HG03439 (cell line): Measurements from ENCODE around the gene ADCY4.
A peak's percentile ranks its signal among the peaks of the same experiment; 100 is the strongest.
"Not testable (repeated sequence)": the region's sequence is repeated elsewhere in the genome, so short reads cannot be mapped to it uniquely, and the experiment has no call there.

ENCODE experiments used
- ATAC-seq: cut with Tn5 transposase; IDR thresholded peaks from one replicate; pipeline ENCODE4 v1.9.1; 2021; ENCODE audit warnings: mild to moderate bottlenecking, moderate library complexity; ENCODE audit not compliant: unreplicated experiment

Gene ADCY4

DNA sequence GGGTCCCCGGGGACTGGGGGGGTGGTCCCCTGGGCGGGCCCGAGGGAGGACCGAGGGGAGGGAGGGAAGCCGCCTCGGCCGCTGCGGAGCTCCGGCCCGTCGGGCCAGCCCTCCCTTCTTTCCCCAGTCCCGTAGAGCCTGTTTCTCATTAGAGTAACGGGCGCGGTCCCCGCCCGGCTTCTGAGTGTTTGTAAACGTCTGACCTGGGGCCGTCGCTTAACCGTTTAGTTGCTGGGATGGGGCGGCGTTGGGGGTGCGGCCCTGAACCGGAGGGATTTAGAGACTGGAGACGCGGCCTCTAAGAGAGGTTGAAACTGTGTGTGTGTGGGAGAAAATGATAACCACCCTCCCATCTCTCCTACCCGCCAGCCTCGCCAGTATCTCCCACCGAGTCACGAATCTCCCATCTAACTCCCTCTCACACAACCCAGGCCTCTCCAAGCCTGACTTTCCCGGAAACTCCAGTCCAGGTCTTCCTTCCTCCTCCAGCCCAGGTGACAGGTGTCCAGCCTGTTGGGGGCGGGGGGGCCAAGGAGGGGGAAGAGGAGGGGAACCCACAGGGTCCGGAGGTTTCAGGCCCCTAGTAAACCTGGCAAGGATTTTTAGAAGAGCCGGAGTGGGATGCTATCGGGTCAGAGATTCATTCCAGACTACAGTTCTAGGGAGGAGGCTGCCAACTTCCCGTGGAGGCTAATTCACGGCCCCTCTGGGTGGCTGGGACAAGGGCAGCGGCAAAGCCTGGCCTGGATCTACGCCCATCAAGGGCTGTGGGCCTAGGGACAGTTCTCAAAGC, 32.0 kb upstream of the ADCY4 start:
- peak; percentile 59 for ATAC-seq

DNA sequence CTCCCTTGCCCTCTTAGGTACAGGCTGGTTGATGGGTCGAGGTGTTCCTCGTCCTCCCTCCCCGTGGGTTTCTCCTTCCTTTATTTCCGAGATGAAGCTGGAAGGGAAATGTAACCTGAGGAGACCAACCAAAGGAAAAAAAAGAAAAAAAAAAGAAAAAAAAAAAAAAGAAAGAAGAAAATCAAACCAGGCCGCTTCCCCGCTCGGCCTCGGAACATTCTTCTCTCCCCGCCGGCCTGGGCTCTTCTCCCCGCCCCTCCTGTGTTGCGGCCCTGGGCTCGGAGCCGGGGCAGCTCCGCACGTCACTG, 31.5 kb upstream of the ADCY4 start:
- ATAC-seq = no peak

DNA sequence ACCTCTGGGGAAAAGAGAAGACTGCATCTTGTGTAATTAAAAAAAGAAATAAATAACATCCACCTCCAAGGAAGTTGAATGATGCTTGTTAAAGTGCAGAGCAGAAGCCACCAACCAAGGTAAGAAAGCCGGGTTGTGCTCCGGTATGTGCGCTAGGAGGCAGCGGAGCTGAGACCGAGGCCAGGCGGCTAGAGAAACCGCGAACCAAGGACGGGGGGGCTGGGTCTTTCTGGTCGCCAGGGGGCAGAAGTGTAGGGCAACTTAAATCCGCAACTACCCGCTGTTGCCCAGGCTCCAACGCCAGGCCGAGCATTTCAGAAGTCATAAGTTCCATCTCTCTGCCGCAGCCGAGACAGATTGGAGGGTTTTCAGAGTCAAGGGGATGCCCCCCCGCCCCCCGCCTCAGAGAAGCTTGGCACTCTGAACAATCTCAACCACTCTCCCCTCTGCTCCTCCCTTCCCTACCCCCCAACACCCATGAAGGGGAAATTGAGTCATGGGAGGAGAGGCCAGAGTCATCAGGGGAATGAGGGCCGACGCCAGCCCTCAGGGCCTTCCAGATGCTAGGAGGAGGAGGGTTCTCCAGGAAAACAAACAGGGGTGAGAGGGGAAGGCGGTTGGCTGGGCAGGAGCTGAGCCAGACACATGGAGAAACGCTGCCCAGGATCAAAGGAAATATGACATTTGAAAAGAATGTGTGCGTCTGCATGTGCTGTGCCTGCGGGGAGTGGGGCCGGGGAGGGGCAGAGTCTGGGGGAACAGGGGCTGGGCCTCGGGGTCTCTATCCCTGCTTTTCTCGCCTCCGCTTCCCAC, 30.9 kb upstream of the ADCY4 start:
- ATAC-seq = peak; percentile 45

DNA sequence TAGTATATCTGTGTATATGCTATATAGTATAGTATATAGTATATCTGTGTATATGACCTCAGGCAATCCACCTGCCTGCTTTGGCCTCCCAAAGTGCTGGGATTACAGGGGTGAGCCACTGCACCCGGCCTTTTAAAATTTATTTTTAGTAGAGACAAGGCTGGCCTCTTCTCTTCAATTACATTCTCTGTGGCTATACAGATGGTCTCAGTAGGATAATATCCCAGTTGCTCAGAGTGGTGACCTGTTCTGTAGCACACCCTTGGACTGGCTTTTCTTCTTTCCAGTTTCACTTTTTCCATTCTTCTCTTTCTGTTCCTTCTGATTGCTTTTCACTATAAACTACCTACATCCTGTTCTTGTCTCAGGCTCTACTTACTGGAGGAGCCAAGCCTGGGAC, 30.0 kb upstream of the ADCY4 start:
- no peak for ATAC-seq

DNA sequence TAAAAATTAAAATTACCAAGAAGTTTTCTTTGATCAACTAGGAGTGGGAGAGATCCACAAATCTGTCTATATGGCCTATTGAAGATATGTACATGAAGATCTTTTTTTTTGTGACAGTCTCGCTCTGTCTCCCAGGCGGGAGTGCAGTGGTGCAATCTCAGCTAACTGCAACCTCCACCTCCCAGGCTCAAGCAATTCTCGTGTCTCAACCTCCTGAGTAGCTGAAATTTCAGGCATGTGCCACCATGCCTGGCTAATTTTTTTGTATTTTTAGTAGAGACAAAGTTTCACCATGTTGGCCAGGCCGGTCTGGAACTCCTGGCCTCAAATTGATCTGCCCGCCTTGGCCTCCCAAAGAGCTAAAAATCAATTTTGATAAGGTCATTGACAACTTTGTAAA, 28.5 kb upstream of the ADCY4 start:
- ATAC-seq = no peak

DNA sequence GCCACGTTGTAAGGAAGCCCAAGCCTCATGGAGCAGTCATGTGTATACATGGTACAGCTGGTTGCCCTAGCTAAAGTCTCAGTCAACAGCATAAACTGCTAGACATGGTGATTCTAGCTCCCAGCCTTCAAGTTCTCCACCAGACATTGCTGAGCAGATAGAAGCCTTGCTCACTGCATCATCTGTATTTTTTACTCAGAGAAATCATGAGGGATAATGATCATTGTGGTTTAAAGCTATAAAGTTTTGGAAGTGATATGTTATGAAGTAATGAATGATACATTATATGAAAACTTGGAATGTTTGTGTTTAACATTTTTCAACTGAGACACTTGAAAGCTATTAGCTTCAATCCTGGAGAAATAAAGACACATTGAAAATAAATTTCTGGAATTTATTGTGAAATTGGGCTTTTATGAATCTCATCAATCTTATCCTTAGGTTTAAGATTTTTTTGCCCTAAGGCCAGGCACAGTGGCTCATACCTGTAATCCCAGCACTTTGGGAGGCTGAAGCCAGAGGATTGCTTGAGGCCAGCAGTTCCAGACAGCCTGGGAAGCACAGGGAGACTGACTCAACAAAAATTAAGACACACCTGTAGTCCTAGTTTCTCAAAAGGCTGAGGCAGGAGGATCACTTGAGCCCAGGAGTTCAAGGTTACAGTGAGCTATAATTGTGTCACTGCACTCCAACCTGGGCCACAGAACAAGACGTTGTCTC, 27.5 kb upstream of the ADCY4 start:
- no peak for ATAC-seq

DNA sequence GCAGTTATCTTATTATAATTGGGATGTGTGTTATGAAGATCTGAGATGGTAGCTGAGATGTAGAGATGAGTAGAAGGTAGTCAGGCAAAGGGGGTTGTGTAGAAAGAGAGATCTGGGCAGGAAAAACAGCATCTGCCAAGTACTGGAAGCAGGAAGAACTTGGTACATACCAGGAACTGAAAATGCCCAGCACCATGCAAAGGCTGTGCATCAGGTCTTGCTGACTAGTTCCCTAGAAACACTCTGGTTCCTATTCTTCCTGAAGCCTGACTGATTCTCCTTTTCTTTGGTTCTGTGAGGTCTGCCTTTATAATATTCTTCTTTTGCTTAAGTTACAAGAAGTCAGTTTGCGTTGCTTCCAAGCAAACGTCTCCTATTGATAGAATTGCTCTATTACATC, 26.5 kb upstream of the ADCY4 start:
- no peak for ATAC-seq

DNA sequence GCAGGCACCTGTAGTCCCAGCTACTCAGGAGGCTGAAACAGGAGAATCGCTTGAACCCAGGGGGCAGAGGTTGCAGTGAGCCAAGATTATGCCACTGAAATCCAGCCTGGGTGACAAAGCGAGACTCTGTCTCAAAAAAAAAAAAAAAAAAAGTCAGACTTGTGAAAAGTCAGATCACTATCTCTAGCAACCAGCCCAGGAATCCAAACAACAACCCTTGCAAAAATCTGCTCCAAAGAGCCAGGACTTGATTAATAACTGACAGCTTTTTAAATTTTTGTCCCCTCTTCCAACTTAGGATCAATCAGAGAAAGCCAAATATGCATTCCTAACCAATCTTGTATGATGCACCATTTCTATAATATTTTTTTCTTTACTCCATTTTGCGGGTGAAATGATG, 25.4 kb upstream of the ADCY4 start:
- no peak for ATAC-seq

DNA sequence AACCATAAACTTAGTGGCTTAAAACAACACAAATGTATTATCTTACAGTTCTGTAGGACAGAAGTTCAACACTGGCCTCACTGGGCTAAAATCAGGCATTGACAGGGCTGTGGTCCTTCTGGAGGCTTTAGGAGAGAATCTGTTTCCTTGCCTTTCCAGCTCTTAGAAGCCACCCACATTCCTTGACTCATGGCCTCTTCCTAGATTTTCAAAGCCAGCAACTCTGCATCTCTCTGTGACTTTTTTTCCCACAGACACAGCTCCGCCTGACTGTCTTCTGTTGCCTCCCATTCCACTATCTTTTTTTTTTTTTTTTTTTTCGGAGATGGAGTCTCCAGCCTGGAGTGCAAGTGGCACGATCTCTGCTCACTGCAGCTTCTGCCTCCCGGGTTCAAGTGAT, 21.3 kb upstream of the ADCY4 start:
- ATAC-seq = no peak

DNA sequence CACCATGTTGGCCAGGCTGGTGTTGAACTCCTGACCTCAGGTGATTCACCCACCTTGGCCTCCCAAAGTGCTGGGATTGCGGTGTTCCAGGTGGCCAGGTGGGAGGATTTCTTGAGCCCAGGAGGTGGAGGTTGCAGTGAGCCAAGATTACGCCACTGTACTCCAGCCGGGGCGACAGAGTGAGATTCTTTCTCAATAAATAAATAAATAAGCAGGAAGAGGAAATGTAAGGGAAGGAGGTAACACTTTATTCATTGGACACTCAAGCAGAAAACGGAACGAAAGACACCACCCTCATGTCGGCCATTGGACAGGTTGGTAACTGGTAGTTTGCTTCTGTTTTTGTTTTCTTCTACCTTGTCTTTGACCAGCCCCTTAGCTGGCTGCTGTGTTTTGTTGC, 20.1 kb upstream of the ADCY4 start:
- ATAC-seq = no peak

DNA sequence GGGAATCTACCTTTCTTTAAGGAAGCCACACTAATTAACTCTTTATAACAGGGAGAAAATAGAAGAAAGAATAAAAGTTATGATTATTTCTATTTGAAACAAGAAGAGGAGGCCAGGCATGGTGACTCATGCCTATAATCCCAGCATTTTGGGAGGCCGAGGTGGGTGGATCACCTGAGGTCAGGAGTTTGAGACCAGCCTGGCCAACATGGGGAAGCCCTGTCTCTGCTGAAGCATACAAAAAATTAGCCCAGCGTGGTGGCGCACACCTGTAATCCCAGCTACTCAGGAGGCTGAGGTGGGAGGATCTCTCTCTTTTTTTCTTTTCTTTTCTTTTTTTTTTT, 19.6 kb upstream of the ADCY4 start:
- not testable (repeated sequence) for ATAC-seq

DNA sequence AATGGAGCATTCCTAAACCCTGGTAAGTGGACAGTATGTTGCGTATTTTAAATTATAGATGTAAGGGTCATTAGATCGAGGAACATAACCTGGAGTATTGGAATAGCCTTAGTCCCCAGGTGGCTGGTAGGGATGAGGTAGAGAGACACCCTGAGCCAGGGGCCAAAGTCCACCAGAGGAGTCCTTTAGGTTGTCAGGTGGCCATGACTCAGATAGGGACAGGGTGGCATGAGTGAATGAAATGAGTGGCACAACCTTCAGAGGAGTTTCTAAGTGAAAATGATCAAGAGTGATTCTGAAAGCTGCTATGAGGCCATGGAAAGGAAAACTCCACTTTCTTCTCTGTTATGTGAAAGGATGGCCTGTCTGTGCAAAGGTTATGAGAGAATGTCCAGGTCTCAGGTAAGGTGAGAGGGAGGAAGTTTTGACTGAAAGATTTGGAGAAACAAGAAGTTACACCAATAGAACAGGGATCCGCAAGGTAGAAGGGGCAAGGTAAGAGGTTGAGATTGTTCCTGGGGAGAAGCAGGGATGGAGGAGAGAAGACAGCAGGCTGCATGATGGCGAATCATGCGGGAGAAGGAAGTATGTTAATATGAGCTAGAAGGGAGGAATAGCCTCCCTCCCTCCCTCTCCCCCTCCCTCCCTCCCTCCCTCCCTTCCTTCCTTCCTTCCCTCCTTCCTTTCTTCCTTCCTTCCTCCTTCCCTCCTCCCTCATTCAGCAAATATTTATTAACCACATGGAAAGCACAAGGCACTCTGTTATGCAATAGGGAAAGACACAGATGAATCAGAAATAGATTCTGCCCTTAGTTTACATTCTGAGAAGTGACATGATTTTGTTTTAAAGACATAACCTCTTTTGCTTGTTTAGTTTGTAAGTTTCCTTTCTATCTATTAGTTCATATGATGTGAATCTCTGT, 18.9 kb upstream of the ADCY4 start:
- ATAC-seq = no peak

DNA sequence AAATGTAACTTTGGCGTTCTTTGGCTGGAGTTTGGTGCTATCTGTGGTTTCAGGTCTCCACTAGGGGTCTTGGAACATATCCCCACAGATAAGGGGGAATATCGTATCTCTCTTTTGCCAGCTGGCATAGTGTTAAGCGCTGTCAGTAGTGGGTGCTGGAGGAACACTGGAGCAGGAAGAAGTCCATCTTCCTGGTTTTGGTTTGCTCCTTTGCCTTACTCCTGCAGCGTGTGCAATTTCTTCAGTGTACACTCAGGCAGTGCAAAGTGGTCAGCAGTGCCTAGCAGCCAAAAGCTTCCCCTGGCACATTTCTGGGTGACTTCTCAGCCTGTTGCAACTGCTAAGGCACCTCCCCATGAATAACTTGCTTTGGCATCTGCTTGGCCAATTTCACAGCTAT, 16.6 kb upstream of the ADCY4 start:
- ATAC-seq = no peak

DNA sequence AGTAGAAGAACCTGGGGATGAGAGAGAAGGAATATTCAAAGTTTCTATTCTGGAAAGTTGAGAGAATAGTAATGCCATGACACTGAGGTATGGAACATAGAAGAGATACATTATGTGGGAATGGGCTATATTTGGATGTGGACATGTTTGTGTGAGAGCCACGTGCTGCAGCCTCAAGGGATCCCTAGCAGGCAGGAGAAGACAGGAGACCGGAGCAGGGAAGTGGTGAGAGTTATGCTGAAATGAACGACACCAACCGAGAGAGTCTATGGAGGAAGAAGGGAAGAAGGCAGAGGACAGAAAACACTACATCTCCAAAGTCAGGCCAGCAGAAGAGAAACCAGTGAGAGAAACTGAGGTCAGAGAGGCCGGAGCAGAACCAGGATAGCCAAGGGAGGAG, 14.9 kb upstream of the ADCY4 start:
- ATAC-seq = no peak

DNA sequence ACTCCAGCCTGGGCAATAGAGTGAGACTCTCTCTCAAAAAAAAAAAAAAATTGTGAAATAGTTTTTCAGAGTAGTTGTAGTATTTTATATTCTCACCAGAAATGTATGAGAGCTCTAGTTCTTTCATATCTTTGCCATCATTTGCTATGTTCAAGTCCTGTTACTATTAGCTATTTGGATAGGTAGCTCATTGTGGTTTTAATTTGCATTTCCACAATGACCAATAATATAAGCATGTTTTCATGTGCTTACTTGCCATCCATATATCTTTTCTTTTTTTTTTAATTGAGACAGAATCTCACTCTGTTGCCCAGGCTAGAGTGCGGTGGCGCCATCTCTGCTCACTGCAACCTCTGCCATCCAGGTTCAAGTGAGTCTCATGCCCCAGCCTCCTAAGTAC, 13.3 kb upstream of the ADCY4 start:
- ATAC-seq = no peak

DNA sequence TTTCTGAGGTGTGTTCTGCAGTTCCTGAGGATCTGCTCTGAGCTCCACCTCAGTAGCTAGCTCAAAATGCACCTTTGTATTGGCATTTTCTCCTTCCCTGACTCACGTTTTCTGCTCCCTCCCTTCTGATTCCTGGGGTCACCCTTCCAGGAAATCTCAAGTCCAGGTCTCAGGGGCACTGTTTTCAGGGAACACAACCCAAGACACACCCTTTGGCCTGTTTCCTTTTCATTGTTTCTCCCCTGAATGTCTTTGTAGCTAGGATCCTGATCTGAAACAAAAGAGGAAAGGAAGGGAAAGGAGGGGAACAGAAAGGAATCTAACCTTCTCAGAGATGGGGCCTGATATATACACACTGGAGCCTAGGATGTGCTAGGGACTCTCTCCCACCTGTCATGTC, 12.3 kb upstream of the ADCY4 start:
- no peak for ATAC-seq

DNA sequence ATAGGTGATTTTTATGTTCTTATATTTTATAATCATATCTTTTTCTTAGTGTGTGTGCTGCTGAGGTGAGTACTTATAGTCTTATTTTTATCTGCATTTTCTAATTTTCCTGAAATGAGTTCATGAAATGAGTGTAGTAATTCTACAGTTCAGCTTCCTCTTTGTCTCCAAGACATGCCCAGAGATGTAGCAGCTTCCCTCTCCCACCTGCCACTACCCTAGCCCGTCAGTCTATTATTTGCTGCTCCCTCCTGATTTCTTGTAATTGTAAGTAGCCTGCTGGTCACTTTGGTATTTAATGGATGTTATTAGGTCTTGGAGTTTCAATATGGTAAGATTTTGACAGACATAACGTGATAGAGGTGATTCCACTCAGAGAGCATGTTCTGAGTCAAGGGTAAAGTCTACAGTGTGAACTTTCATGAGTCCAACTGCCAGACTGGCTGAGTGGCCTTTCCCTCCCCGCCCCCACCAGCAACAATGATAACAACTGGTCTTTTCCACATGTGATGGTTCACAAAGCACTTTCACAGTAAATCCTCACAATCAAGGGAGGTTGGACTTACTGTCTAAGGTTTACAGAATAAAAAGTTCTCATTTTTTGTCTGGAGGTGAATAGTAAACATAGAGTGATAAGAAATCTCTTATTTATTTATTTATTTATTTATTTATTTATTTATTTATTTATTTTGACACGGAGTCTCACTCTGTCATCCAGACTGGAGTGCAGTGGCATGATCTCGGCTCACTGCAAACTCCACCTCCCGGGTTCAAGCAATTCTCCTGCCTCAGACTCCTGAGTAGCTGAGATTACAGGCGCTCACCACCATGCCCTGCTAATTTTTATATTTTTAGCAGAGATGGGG, 9.2 kb upstream of the ADCY4 start:
- no peak for ATAC-seq

DNA sequence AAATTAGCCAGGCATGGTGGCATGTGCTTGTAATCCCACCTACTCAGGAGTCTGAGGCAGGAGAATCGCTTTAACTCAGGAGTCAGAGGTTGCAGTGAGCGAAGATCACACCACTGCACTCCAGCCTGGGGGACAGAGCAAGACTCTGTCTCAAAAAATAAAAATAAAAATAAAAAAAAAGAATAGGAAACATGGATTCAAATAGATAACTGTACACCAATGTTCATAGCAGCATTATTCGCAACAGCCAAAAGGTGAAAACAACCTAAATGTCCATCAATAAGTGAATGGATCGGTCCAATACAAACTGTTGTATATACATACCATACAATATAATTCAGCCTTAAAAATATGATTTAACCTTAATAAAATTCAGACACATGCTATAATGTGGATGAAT, 8.0 kb upstream of the ADCY4 start:
- ATAC-seq = no peak

DNA sequence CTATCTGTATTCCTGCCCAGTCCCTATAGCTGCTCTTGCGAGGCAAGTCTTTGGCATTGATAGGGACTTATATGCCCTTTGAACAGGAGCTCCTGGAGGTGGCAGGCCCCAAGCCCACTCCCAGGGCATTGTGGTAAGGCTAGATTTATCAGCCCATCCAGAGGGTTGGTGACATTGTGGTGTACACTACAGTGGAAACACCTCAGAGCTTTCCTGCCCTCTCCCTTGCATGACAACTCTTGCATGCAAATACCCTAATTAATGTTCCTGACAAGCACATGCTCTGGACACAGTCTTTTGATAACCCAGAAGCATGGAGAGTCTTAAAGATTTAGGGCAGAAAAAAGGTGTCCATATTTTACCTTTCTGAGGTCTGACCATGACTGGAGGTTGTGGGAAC, 5.7 kb upstream of the ADCY4 start:
- no peak for ATAC-seq
